ENCODE measurements around the gene FGF8.
"Not testable (repeated sequence)": the region's sequence is repeated elsewhere in the genome, so short reads cannot be mapped to it uniquely, and the experiment has no call there.

GRCh38 chr10:101789231-101789630, 13.3 kb upstream of the FGF8 start:
- not testable (repeated sequence) for TF ChIP-seq EZH2 (IDR thresholded peaks at IDR 0.05); POLR2AphosphoS5 (IDR thresholded peaks at IDR 0.05; ENCODE audit: borderline replicate concordance, low read depth, low read length)
